ENCODE results near the gene MESP2.

DNA sequence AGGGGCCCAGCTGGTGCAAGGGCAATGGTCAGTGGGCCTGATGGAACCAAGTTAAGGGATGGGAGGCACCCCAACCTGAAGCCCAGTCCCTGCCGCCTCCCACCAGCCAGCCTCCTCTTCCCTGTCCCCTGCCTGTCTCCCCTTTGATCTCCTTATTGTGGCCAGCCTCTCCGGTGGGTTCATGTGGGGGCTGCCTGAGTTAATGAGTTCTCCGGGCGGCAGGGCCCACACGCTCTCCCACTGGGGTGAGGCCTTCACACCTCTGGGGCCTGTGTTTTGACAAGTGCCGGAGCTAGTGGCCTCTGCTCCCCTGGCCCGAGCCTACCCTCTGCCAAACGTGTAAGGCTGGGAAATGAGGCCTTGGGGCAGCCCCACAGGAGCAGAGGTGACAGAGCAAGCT is 17.8 kb upstream of the MESP2 start:
- TF ChIP-seq, protein P1, sequence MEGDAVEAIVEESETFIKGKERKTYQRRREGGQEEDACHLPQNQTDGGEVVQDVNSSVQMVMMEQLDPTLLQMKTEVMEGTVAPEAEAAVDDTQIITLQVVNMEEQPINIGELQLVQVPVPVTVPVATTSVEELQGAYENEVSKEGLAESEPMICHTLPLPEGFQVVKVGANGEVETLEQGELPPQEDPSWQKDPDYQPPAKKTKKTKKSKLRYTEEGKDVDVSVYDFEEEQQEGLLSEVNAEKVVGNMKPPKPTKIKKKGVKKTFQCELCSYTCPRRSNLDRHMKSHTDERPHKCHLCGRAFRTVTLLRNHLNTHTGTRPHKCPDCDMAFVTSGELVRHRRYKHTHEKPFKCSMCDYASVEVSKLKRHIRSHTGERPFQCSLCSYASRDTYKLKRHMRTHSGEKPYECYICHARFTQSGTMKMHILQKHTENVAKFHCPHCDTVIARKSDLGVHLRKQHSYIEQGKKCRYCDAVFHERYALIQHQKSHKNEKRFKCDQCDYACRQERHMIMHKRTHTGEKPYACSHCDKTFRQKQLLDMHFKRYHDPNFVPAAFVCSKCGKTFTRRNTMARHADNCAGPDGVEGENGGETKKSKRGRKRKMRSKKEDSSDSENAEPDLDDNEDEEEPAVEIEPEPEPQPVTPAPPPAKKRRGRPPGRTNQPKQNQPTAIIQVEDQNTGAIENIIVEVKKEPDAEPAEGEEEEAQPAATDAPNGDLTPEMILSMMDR (IDR thresholded peaks at IDR 0.05; ENCODE audit: low read depth, low read length, poor library complexity, severe bottlenecking): no peak
- TF ChIP-seq EZH2phosphoT487 (IDR thresholded peaks at IDR 0.05; ENCODE audit: borderline replicate concordance, low read length): no peak

All from DOHH2 (cell line).